Measurements from ENCODE around the gene PPCDC. TPM values are rescaled to one million over a fixed set of nuclear protein-coding genes. Genes with fewer than 3 reads are reported as not detected.

Gene PPCDC
- total and polyA plus RNA-seq, 2 of the 4 experiments (the other 2 are of a cell fraction), result 13.3 to 16.3 TPM

GRCh38 chr15:75025548-75026260 is 2.3 kb downstream of the PPCDC start:
- ATAC-seq (ENCODE audit: low read depth), result no peak
- dilution Hi-C loops (cut with HindIII; ENCODE audit: low sequenced_read_pairs, unreplicated experiment) (no loop called here), intact Hi-C loops (cut with micrococcal nuclease) (loop anchor here (10.0 kb wide), 2 partner anchors 279 to 429 kb away; partner anchors contain the start of gene SIN3A), in situ Hi-C loops (cut with MboI; ENCODE audit: low sequenced_read_pairs) (loop anchor here (5.0 kb wide), 1 partner anchor 177 kb away; the partner anchor contains the start of gene C15orf39)
- CTCF ChIA-PET, result interaction anchor here (0.6 kb wide), 1 partner anchor 391 kb away, joined by 6 read pairs; no protein-coding TSS in a partner anchor
- Histone ChIP-seq H2AK5ac (ENCODE audit: low read depth, low read length) (no peak overlapping the region), H4K91ac (ENCODE audit: insufficient read depth, low read depth, low read length) (no peak overlapping the region), H3K14ac (replicated peaks; ENCODE audit: low read depth, low read length) (no peak overlapping the region), H2BK15ac (ENCODE audit: low read depth, low read length) (no peak overlapping the region), H2BK20ac (ENCODE audit: low read depth, low read length) (no peak overlapping the region), H3K27me3 (ENCODE audit: control insufficient read depth, insufficient read depth, low read length) (no peaks in the 10 kb centered on the region), H4K8ac (ENCODE audit: low read depth in 2 of 2, low read length in 2 of 2) (no peak overlapping the region), H2BK5ac (ENCODE audit: low read depth, low read length, poor library complexity, severe bottlenecking) (no peak overlapping the region), H3K4me3 (ENCODE audit: insufficient read depth, low read depth, low read length) (no peak overlapping the region), H3K23ac (ENCODE audit: low read depth, low read length) (no peak overlapping the region), H2AK9ac (replicated peaks; ENCODE audit: low read depth, low read length, poor library complexity) (peak overlapping the region; percentile 30), H3K27ac (ENCODE audit: insufficient read depth, low read length) (no peak overlapping the region), H3K79me1 (ENCODE audit: low read depth in 1 of 2, low read length in 2 of 2) (peaks cover 8 to 27% of the 10 kb centered on the region in 2 experiments), H3K36me3 (ENCODE audit: control insufficient read depth, insufficient read depth, low read length) (no peaks in the 10 kb centered on the region; the same call in 1 of the 2 replicates), H3K56ac (ENCODE audit: extremely low read depth, insufficient read depth, low read length) (no peak overlapping the region), H2BK120ac (ENCODE audit: low read depth, low read length) (no peak overlapping the region), H3K9ac (ENCODE audit: low read depth, low read length) (no peak overlapping the region), H3K4me2 (ENCODE audit: low read depth, low read length) (no peak overlapping the region), H4K20me1 (ENCODE audit: insufficient read depth, low read length) (no peaks in the 10 kb centered on the region), H3K18ac (ENCODE audit: low read depth, low read length) (no peak overlapping the region), H4K5ac (ENCODE audit: low read depth, low read length) (no peak overlapping the region), H3K4me1 (ENCODE audit: control insufficient read depth, insufficient read depth, low read length) (peaks cover 11% of the 10 kb centered on the region), H3K9me3 (ENCODE audit: control insufficient read depth, insufficient read depth, low read length) (no peaks in the 10 kb centered on the region), H2AFZ (replicated peaks; ENCODE audit: low read length, poor library complexity) (no peak overlapping the region), H3K9me1 (ENCODE audit: insufficient read depth, low read length) (peaks cover 10% of the 10 kb centered on the region), H3K4ac (ENCODE audit: low read depth, low read length) (no peak overlapping the region)
- POLR2A ChIA-PET (ENCODE audit: unreplicated experiment), result no interaction called here
- no peak for DNase-seq
- BruUV-seq (replicated peaks), result no TSS peak
- WGBS, 2 experiments (ENCODE audit: extremely low coverage in 2 of 2, insufficient read length in 1 of 2), result no CpG with 5 or more reads among the region's 5 CpGs
- TF ChIP-seq POLR2A (IDR thresholded peaks at IDR 0.05; ENCODE audit: low read depth, low read length), result no peak
- TF ChIP-seq CEBPB (IDR thresholded peaks at IDR 0.05; ENCODE audit: low read depth, low read length), result no peak
- no peak for TF ChIP-seq MAZ (IDR thresholded peaks at IDR 0.05; ENCODE audit: borderline replicate concordance, low read depth, low read length)
- TF ChIP-seq MXI1 (IDR thresholded peaks at IDR 0.05; ENCODE audit: borderline replicate concordance, low read depth, low read length), result no peak
- TF ChIP-seq FOS (IDR thresholded peaks at IDR 0.05; ENCODE audit: low read depth, low read length), result no peak
- no peak for TF ChIP-seq ELK1 (IDR thresholded peaks at IDR 0.05; ENCODE audit: borderline replicate concordance, low read depth, low read length)
- no peak for TF ChIP-seq CTCF (conservative IDR thresholded peaks at IDR 0.05; ENCODE audit: low read depth, low read length)
- TF ChIP-seq MAFK (IDR thresholded peaks at IDR 0.05; ENCODE audit: low read depth, low read length), result no peak
- TF ChIP-seq BHLHE40 (IDR thresholded peaks at IDR 0.05; ENCODE audit: low read depth, low read length), result no peak
- no peak for TF ChIP-seq NFE2L2 (IDR thresholded peaks at IDR 0.05; ENCODE audit: low read depth, low read length)
- TF ChIP-seq RFX5 (IDR thresholded peaks at IDR 0.05; ENCODE audit: low read depth, low read length), result no peak
- no peak for TF ChIP-seq CHD1 (IDR thresholded peaks at IDR 0.05; ENCODE audit: low read depth, low read length)
- TF ChIP-seq RAD21 (IDR thresholded peaks at IDR 0.05; ENCODE audit: low read length), result no peak
- no peak for TF ChIP-seq SMC3 (IDR thresholded peaks at IDR 0.05; ENCODE audit: low read depth, low read length)
- TF ChIP-seq USF2 (IDR thresholded peaks at IDR 0.05; ENCODE audit: low read depth, low read length), result no peak
